SK-N-SH treated with all-trans-retinoic acid at 6 μM for 48 hours (cell line): ENCODE data around the gene CD274.

Experiments used
- CREB5 ChIP-seq: fragments of 250-450 bp; sonication (Bioruptor Pico); IDR thresholded peaks from 2 replicates; pipeline ENCODE4 v1.5.1; 2020; ENCODE audit warnings: low read depth, mild to moderate bottlenecking, moderate library complexity
- CSRNP3 ChIP-seq: fragments of 250-450 bp; sonication (Bioruptor Pico); IDR thresholded peaks from 2 replicates; pipeline ENCODE4 v1.5.1; 2021; ENCODE audit warnings: mild to moderate bottlenecking, moderate library complexity
- RARB ChIP-seq: fragments of 250-450 bp; sonication (Bioruptor Pico); IDR thresholded peaks from 2 replicates; pipeline ENCODE4 v1.8.0; 2021; ENCODE audit warnings: mild to moderate bottlenecking, moderate library complexity
- TOX ChIP-seq: fragments of 250-450 bp; sonication (Bioruptor Pico); IDR thresholded peaks from 2 replicates; pipeline ENCODE4 v1.8.0; 2021; ENCODE audit warnings: mild to moderate bottlenecking, moderate library complexity, borderline replicate concordance
- ZC3H10 ChIP-seq: fragments of 250-450 bp; sonication (Bioruptor Pico); IDR thresholded peaks from 2 replicates; pipeline ENCODE4 v1.5.1; 2021; ENCODE audit warnings: mild to moderate bottlenecking, moderate library complexity
- ZNF565 ChIP-seq: fragments of 450-650 bp; formaldehyde crosslinking; conservative IDR thresholded peaks from 2 replicates; pipeline ENCODE4 v1.5.0; 2020; ENCODE audit warnings: low read depth, mild to moderate bottlenecking, moderate library complexity

DNA sequence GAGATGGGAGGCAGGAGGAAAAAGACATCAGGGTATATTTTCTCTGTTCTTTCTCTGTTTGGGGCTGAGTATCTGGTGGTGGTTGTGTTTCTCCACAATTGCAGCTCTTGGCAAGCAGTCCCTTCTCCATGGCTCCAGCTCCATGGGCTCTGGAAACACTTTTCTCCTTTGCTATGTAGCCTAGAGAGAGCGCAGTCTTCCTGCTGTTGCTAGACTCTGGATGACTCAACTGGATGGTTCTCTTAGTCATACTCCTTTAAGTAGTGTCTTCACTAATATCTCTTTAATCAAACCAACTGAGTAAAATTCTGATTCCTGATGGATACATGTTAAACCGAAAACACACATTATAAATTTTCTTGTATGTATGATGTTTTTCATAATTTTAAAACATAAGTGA lies 9.3 kb upstream of the CD274 start:
- no peak for TF ChIP-seq CREB5 (CRISPR knock-in tag)
- TF ChIP-seq CSRNP3 (CRISPR knock-in tag), result no peak
- TF ChIP-seq ZNF565 (CRISPR knock-in tag), result no peak
- no peak for TF ChIP-seq RARB (CRISPR knock-in tag)
- TF ChIP-seq ZC3H10, result no peak
- TF ChIP-seq TOX, result no peak
